ENCODE data around the gene CD247.

The CD247 gene

DNA sequence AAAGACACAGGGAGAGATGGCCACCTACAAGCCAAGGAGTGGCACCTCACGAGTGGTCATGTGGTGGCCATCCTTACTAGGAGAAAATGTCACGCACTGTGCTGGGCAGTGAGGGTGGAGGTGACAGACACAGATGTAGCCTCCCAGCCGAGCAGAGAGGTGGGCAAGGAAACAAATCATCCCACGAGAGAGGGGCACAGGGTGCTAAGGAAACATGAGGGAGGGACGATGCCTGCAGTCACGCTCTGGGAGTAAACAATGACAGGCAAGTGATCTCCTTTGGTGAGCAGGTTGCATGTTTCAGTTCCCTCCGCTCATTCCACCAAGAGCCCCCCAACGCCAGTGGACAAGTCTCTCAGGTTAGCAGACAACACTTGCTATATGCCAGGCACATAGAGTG is 65.8 kb downstream of the CD247 start:
- DNase-seq (ENCODE audit: low read depth): no peak

DNA sequence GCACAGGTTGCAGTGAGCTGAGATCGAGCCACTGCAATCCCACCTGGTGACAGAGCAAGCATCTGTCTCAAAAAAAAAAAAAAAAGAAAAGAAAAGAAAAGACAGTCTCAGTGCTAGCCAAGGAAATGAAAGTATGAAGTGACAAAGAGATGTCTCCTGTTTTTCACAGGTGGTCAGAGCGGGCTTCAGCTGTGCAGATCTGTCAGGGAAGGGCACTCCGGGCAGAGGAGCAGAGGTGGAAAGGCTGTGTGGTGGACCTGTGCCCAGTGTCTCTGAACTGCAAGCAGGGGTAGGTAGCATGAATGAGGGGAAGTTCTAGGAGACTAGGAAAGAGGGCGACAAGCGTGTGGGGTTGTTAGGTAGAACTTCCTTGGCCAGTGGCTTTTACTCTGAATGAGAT is 67.5 kb downstream of the CD247 start:
- TF ChIP-seq, protein P1, sequence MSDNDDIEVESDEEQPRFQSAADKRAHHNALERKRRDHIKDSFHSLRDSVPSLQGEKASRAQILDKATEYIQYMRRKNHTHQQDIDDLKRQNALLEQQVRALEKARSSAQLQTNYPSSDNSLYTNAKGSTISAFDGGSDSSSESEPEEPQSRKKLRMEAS (IDR thresholded peaks at IDR 0.05; ENCODE audit: low read depth, low read length): no peak
- TF ChIP-seq, protein P2, sequence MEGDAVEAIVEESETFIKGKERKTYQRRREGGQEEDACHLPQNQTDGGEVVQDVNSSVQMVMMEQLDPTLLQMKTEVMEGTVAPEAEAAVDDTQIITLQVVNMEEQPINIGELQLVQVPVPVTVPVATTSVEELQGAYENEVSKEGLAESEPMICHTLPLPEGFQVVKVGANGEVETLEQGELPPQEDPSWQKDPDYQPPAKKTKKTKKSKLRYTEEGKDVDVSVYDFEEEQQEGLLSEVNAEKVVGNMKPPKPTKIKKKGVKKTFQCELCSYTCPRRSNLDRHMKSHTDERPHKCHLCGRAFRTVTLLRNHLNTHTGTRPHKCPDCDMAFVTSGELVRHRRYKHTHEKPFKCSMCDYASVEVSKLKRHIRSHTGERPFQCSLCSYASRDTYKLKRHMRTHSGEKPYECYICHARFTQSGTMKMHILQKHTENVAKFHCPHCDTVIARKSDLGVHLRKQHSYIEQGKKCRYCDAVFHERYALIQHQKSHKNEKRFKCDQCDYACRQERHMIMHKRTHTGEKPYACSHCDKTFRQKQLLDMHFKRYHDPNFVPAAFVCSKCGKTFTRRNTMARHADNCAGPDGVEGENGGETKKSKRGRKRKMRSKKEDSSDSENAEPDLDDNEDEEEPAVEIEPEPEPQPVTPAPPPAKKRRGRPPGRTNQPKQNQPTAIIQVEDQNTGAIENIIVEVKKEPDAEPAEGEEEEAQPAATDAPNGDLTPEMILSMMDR (IDR thresholded peaks at IDR 0.05; ENCODE audit: low read depth, low read length): no peak
- TF ChIP-seq MYC (IDR thresholded peaks at IDR 0.05; ENCODE audit: low read depth, low read length): no peak
- no peak for TF ChIP-seq POLR2A (IDR thresholded peaks at IDR 0.05; ENCODE audit: extremely low read depth, insufficient read length)
- no peak overlapping the region for H3K4me3 ChIP-seq (ENCODE audit: low read depth, low read length)
- DNase-seq (ENCODE audit: low read depth): no peak

More for the DNA sequence above, 65.8 kb downstream of the CD247 start:
- TF ChIP-seq, protein P1 (IDR thresholded peaks at IDR 0.05; ENCODE audit: low read depth, low read length): no peak
- TF ChIP-seq MYC (IDR thresholded peaks at IDR 0.05; ENCODE audit: low read depth, low read length) (no peak), POLR2A (IDR thresholded peaks at IDR 0.05; ENCODE audit: extremely low read depth, insufficient read length) (no peak)
- TF ChIP-seq, protein P2 (IDR thresholded peaks at IDR 0.05; ENCODE audit: low read depth, low read length): no peak
- no peak overlapping the region for H3K4me3 ChIP-seq (ENCODE audit: low read depth, low read length)

DNA sequence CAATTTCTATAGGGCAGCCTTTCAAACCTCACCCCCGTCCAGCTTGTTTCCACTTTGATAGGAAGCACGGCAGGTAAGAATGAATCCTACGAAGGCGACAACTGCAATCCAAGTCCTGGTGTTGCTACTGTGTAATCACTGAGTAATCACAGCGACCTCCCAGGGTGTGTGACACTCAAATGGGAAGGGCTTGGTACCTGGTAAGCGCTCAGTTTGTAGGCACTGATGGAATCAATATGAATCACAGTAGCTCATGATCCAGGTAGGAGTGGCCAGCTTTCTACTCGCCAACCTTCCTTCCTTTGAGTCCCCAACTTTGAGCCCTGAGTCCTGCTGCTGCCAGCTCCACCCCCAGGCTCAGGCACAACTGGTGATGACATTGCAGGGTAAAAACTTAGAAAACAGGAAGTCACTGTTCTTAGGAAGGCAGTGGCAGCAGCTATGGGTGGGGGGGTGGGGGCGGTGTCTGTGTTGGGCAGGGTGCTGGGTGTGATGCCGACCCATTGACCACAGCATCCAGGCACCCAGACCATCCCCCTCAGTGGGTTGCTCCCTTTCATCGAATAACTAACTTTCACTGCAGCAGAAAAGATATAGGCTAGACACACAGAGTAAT is 70.7 kb downstream of the CD247 start:
- TF ChIP-seq, protein P1 (IDR thresholded peaks at IDR 0.05; ENCODE audit: low read depth, low read length): 0 out of 2 replicates have a peak, but pooled peaks have one; percentile 8
- TF ChIP-seq MYC (IDR thresholded peaks at IDR 0.05; ENCODE audit: low read depth, low read length): no peak
- H3K4me3 ChIP-seq (ENCODE audit: low read depth, low read length): no peak overlapping the region
- peak; percentile 80 for DNase-seq (ENCODE audit: low read depth)

DNA sequence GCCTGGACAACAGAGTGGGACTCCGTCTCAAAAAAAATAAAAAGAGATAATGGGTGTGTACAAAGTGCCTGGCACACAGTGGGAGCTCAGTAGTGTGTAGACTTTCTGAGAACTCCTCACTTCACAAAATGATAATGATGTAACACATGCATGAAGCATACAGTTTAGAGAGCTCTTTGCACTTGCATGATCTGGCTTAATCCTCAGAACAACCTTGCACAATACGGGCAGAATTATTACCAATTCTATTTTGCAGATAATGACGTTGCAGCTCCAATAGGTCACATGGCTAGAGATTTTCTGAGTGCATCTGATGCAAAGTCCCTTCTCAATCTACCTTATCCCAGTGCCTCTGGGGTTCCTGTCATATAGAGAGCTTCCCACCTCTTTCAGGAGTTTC is 71.4 kb downstream of the CD247 start:
- TF ChIP-seq, protein P1 (IDR thresholded peaks at IDR 0.05; ENCODE audit: low read depth, low read length): no peak
- TF ChIP-seq, protein P2 (IDR thresholded peaks at IDR 0.05; ENCODE audit: low read depth, low read length): no peak
- no peak for TF ChIP-seq POLR2A (IDR thresholded peaks at IDR 0.05; ENCODE audit: extremely low read depth, insufficient read length)
- no peak for TF ChIP-seq MYC (IDR thresholded peaks at IDR 0.05; ENCODE audit: low read depth, low read length)
- no peak overlapping the region for H3K4me3 ChIP-seq (ENCODE audit: low read depth, low read length)
- no peak for DNase-seq (ENCODE audit: low read depth)

DNA sequence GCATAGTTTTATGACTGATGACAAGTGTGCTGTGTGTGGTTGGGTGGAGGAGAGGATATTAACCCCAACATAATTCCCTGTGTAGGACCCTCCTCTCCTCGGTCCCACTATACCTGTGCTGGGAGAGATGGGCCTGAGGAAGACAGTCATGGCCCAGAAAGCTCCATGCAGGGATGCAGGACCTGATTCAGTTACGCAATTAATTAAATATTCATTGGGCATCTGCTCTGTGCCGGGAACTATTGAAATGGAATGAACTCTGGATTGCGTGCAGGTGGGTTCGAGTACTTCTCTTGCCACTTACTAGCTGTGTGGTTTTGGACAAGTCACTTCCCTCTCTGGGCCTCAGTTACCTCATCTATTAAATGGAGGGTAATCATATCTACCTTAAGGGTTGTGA is 74.6 kb downstream of the CD247 start:
- TF ChIP-seq, protein P1 (IDR thresholded peaks at IDR 0.05; ENCODE audit: low read depth, low read length): no peak
- TF ChIP-seq POLR2A (IDR thresholded peaks at IDR 0.05; ENCODE audit: extremely low read depth, insufficient read length): no peak
- TF ChIP-seq, protein P2 (IDR thresholded peaks at IDR 0.05; ENCODE audit: low read depth, low read length): no peak
- no peak for TF ChIP-seq MYC (IDR thresholded peaks at IDR 0.05; ENCODE audit: low read depth, low read length)
- no peak overlapping the region for H3K4me3 ChIP-seq (ENCODE audit: low read depth, low read length)
- DNase-seq (ENCODE audit: low read depth): no peak

DNA sequence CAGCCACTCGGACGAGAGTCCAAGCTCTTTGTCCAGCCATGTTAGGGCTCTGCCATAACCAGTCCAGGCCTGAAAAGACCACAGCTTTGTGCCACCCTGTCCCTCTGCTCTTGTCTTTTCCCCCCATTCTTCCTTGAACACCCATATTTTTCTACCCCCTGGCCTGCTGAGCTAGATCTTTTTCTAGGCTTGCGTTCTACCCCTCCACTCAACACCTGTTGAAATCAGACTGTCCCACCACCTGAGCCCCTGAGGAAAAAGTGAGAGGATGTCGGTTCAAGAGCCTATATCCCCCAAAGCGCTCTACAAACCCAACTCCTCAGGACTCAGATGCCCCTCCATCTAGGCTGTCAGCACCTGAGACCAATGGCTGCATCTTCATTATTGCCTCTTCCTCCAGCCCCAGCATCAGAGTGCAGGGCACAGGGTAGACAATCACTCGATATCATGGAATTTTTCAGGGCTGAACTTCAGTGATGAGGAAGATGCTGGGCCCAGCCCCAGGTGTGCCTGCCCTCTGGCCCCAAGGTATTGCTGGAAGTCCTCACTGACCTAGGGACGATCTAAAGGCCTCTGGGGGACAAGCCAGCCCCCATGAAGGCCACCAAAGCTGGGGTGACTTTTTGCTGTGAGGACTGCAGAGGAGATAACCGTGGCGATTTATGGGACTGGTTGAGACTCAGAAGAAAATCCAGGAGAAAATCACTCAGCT is 75.3 kb downstream of the CD247 start:
- no peak for DNase-seq (ENCODE audit: low read depth)
- H3K4me3 ChIP-seq (ENCODE audit: low read depth, low read length): no peak overlapping the region
- TF ChIP-seq MYC (IDR thresholded peaks at IDR 0.05; ENCODE audit: low read depth, low read length): no peak

All from NB4 (cell line).